Measurements from ENCODE around the gene KSR1. TPM values are rescaled to one million over a fixed set of nuclear protein-coding genes. Genes with fewer than 3 reads are reported as not detected.
A peak's percentile ranks its signal among the peaks of the same experiment; 100 is the strongest.

Gene KSR1
- total and polyA plus RNA-seq, 2 of the 8 experiments (the other 6 are each of a cell fraction or from before 2014, with no cell fraction given) = 14.1 to 34.7 TPM

- Histone ChIP-seq H2BK15ac (ENCODE audit: low read length) (peak overlapping the region; percentile 62; the same call in 1 of the 2 replicates), H3K56ac (replicated peaks; ENCODE audit: insufficient read length, low read depth, low read length) (no peak overlapping the region), H3K23ac (ENCODE audit: insufficient read length) (no peak overlapping the region), H3K9ac (replicated peaks in 1 of 4; ENCODE audit: extremely low read depth in 1 of 4, low read depth in 3 of 4, low read length in 3 of 4) (no peak overlapping the region), H4K8ac (ENCODE audit: extremely low read depth, insufficient read depth, low read length) (no peak overlapping the region), H3K79me2 (ENCODE audit: control insufficient read depth in 1 of 2, insufficient read depth in 2 of 2, low read length in 2 of 2) (peaks cover 4 to 77% of the 10 kb centered on the region in 2 experiments; a peak in 2 of 4 replicates), H2BK12ac (ENCODE audit: low read depth, low read length) (peak overlapping the region; percentile 72; the same call in 1 of the 2 replicates), H3K27ac (ENCODE audit: low read depth, low read length) (no peak overlapping the region), H3K79me1 (ENCODE audit: low read depth, low read length) (peaks cover 7% of the 10 kb centered on the region; the same call in 1 of the 2 replicates), H3K4me2 (ENCODE audit: insufficient read depth in 1 of 2, low read depth in 2 of 2, low read length in 2 of 2) (no peak overlapping the region), H3K18ac (ENCODE audit: extremely low read depth, low read length) (0 out of 2 replicates have a peak overlapping the region, but pooled peaks have one; percentile 15), H3K4me3 (ENCODE audit: extremely low read depth in 1 of 4, insufficient read depth in 2 of 4, low read depth in 3 of 4, low read length in 4 of 4) (no peak overlapping the region), H4K20me1 (replicated peaks in 1 of 2; ENCODE audit: control insufficient read depth in 1 of 2, insufficient read depth in 2 of 2, low read length in 2 of 2) (no peaks in the 10 kb centered on the region), H4K91ac (replicated peaks; ENCODE audit: insufficient read length, low read length) (peak overlapping the region; percentile 50), H3K27me3 (replicated peaks in 1 of 4; ENCODE audit: control insufficient read depth in 3 of 4, extremely low read depth in 1 of 4, insufficient read depth in 3 of 4, low read length in 3 of 4) (no peaks in the 10 kb centered on the region), H2BK120ac (replicated peaks; ENCODE audit: low read depth, low read length) (no peak overlapping the region), H3K14ac (ENCODE audit: insufficient read length) (peak overlapping the region; percentile 32), H2BK20ac (ENCODE audit: low read length) (no peak overlapping the region), H2BK5ac (ENCODE audit: low read depth, low read length) (peak overlapping the region; percentile 64; the same call in 1 of the 2 replicates), H2AK5ac (ENCODE audit: low read depth, low read length) (0 out of 2 replicates have a peak overlapping the region, but pooled peaks have one; percentile 3), H4K5ac (ENCODE audit: insufficient read length, low read depth, low read length) (no peak overlapping the region), H3K9me3 (ENCODE audit: insufficient read depth in 2 of 2, low read depth in 1 of 2, low read length in 1 of 2) (peaks cover 5 to 7% of the 10 kb centered on the region in 2 experiments; a peak in 3 of 4 replicates), H3K23me2 (ENCODE audit: low read depth, low read length) (no peaks in the 10 kb centered on the region), H3K36me3 (ENCODE audit: control insufficient read depth in 2 of 4, insufficient read depth in 4 of 4, low read length in 3 of 4) (no peaks in the 10 kb centered on the region), H3K4ac (replicated peaks; ENCODE audit: insufficient read length, low read depth, low read length) (peak overlapping the region; percentile 12), H2AFZ (ENCODE audit: low read length) (no peak overlapping the region), H3K4me1 (replicated peaks in 1 of 4; ENCODE audit: control insufficient read depth in 3 of 4, insufficient read depth in 4 of 4, low read length in 3 of 4) (peaks cover 23 to 48% (median 34%) of the 10 kb centered on the region in 4 experiments)
- FAIRE-seq (no peak), DNase-seq (ENCODE audit: low read depth in 1 of 2, low spot score in 2 of 2) (no peak)
- 92% methylated on average over 6 of the region's 6 CpGs; no CpG with 5 or more reads in 1 of the 2 experiments for WGBS, 2 experiments (ENCODE audit: extremely low coverage in 1 of 2, insufficient coverage in 1 of 2, insufficient read length in 1 of 2, insufficient replicate concordance in 2 of 2, low coverage in 1 of 2, low lambda C conversion rate in 2 of 2, missing lambda C conversion rate in 1 of 2)
- ChIA-PET CTCF (ENCODE audit: partially characterized antibody) (interaction anchor here (1.1 to 6.5 kb wide), 10 partner anchors 10 to 104 kb away, joined by 3 to 35 read pairs (median 4); no protein-coding TSS in a partner anchor), POLR2A (ENCODE audit: partially characterized antibody) (interaction anchor here (1.7 kb wide), 1 partner anchor 28 kb away, joined by 5 read pairs; no protein-coding TSS in a partner anchor)
- TF ChIP-seq EGR1 (IDR thresholded peaks at IDR 0.05; ENCODE audit: borderline replicate concordance, low read depth, low read length) = no peak
- TF ChIP-seq SP2 (IDR thresholded peaks at IDR 0.05; ENCODE audit: low read length) = no peak
- no peak for TF ChIP-seq RFX5 (IDR thresholded peaks at IDR 0.05; ENCODE audit: borderline replicate concordance, low read depth, low read length)
- TF ChIP-seq BRCA1 (IDR thresholded peaks at IDR 0.05; ENCODE audit: low read depth, low read length) = no peak
- TF ChIP-seq ATF2 (IDR thresholded peaks at IDR 0.05; ENCODE audit: low read length) = no peak
- TF ChIP-seq SP1 (IDR thresholded peaks at IDR 0.05; ENCODE audit: low read depth, low read length) = no peak
- no peak for TF ChIP-seq JUN (IDR thresholded peaks at IDR 0.05; ENCODE audit: low read depth, low read length)
- TF ChIP-seq USF2 (IDR thresholded peaks at IDR 0.05; ENCODE audit: low read length) = no peak
- TF ChIP-seq CBX5 (IDR thresholded peaks at IDR 0.05; ENCODE audit: low read depth, low read length) = no peak
- TF ChIP-seq SAP30 (IDR thresholded peaks at IDR 0.05; ENCODE audit: insufficient read depth, insufficient replicate concordance, low read length) = no peak
These were observed 39.2 kb downstream of the KSR1 start for GRCh38 chr17:27495460-27495859.

All from H1 (cell line).